ENCODE results near the gene TRIM7.

- TF ChIP-seq, protein P1, sequence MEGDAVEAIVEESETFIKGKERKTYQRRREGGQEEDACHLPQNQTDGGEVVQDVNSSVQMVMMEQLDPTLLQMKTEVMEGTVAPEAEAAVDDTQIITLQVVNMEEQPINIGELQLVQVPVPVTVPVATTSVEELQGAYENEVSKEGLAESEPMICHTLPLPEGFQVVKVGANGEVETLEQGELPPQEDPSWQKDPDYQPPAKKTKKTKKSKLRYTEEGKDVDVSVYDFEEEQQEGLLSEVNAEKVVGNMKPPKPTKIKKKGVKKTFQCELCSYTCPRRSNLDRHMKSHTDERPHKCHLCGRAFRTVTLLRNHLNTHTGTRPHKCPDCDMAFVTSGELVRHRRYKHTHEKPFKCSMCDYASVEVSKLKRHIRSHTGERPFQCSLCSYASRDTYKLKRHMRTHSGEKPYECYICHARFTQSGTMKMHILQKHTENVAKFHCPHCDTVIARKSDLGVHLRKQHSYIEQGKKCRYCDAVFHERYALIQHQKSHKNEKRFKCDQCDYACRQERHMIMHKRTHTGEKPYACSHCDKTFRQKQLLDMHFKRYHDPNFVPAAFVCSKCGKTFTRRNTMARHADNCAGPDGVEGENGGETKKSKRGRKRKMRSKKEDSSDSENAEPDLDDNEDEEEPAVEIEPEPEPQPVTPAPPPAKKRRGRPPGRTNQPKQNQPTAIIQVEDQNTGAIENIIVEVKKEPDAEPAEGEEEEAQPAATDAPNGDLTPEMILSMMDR (conservative IDR thresholded peaks at IDR 0.05; ENCODE audit: low read depth, low read length) = no peak
- TF ChIP-seq POLR2A (IDR thresholded peaks at IDR 0.05; ENCODE audit: low read depth, low read length) = no peak
- TF ChIP-seq RCOR1 (IDR thresholded peaks at IDR 0.05; ENCODE audit: insufficient replicate concordance, low read length) = no peak
- no peak for TF ChIP-seq MAZ (IDR thresholded peaks at IDR 0.05; ENCODE audit: borderline replicate concordance, low read depth, low read length)
- TF ChIP-seq, protein P2, sequence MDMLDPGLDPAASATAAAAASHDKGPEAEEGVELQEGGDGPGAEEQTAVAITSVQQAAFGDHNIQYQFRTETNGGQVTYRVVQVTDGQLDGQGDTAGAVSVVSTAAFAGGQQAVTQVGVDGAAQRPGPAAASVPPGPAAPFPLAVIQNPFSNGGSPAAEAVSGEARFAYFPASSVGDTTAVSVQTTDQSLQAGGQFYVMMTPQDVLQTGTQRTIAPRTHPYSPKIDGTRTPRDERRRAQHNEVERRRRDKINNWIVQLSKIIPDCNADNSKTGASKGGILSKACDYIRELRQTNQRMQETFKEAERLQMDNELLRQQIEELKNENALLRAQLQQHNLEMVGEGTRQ (IDR thresholded peaks at IDR 0.05; ENCODE audit: low read depth, low read length) = no peak
- no peak for TF ChIP-seq RAD21 (IDR thresholded peaks at IDR 0.05; ENCODE audit: low read length)
- TF ChIP-seq FOS (IDR thresholded peaks at IDR 0.05; ENCODE audit: low read depth, low read length) = peak; percentile 46; the same call in 1 of the 2 replicates
- TF ChIP-seq CEBPB (IDR thresholded peaks at IDR 0.05; ENCODE audit: low read depth, low read length) = no peak
- TF ChIP-seq CHD1 (IDR thresholded peaks at IDR 0.05; ENCODE audit: low read depth, low read length) = no peak
Measured at GRCh38 chr5:181173420-181174342, 31.3 kb downstream of the TRIM7 start.

Data from IMR-90 (cell line).